Activated CD4-positive, alpha-beta memory T cell treated with anti-CD3 and anti-CD28 coated beads for 36 hours (primary cell): ENCODE results near the gene ST6GALNAC3. TPM values are rescaled to one million over a fixed set of nuclear protein-coding genes. Genes with fewer than 3 reads are reported as not detected.
"Not testable (repeated sequence)": the region's sequence is repeated elsewhere in the genome, so short reads cannot be mapped to it uniquely, and the experiment has no call there.

Experiments
- CTCF ChIA-PET: fragments of 350-600 bp; sonication (Branson Sonifier 250); formaldehyde crosslinking; loops from one replicate; lab custom pipeline; 2021; ENCODE audit warnings: antibody characterized with exemption, inconsistent platforms; lab: Charles Lee
- POLR2A ChIA-PET: fragments of 350-600 bp; sonication (Branson Sonifier 250); formaldehyde crosslinking; loops from one replicate; lab custom pipeline; 2021; ENCODE audit warnings: antibody characterized with exemption; lab: Charles Lee
- DNase-seq: peaks from one replicate; pipeline ENCODE4 v3.0.0-alpha.2; 2020
- H3K27ac Mint-ChIP-seq: one replicate; pipeline ENCODE4 v1.8.0; 2021; ENCODE audit warnings: mixed read lengths
- H3K27me3 Mint-ChIP-seq: one replicate; pipeline ENCODE4 v1.8.0; 2021; ENCODE audit warnings: mixed read lengths
- H3K36me3 Mint-ChIP-seq: one replicate; pipeline ENCODE4 v1.8.0; 2021; ENCODE audit warnings: mixed read lengths
- H3K4me1 Mint-ChIP-seq: one replicate; pipeline ENCODE4 v1.8.0; 2021; ENCODE audit warnings: low read depth, mixed read lengths
- H3K4me3 Mint-ChIP-seq: one replicate; pipeline ENCODE4 v1.8.0; 2021; ENCODE audit warnings: mild to moderate bottlenecking, mixed read lengths
- H3K9me3 Mint-ChIP-seq: one replicate; pipeline ENCODE4 v1.8.0; 2021; ENCODE audit warnings: mixed read lengths
- intact Hi-C: fragments of 100-400 bp; cut with micrococcal nuclease; formaldehyde crosslinking; loops from one replicate; pipeline ENCODE4 v1.15.1; 2023
- total RNA-seq, 2 experiments: library from RNA; stranded (reverse); gene quantifications; one replicate each; pipeline ENCODE4 v1.2.3, GENCODE V29; 2021

Gene ST6GALNAC3
- total RNA-seq, 2 experiments from 2014 or later: 0.26 to 0.41 TPM

DNA sequence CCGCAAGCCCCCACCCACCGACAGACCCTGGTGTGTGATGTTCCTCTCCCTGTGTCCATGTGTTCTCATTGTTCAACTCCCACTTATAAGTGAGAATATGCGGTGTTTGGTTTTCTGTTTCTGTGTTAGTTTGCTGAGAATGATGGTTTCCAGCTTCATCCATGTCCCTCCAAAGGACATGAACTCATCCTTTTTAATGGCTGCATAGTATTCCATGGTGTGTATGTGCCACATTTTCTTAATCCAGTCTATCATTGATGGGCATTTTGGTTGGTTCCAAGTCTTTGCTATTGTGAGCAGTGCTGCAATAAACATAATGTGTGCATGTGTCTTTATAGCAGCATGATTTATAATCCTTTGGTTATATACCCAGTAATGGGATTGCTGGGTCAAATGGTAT is 24.5 kb upstream of the ST6GALNAC3 start:
- intact Hi-C loops, POLR2A ChIA-PET, H3K4me1 Mint-ChIP-seq, H3K36me3 Mint-ChIP-seq, H3K4me3 Mint-ChIP-seq, DNase-seq, CTCF ChIA-PET, H3K9me3 Mint-ChIP-seq, H3K27me3 Mint-ChIP-seq, H3K27ac Mint-ChIP-seq: not testable (repeated sequence)

DNA sequence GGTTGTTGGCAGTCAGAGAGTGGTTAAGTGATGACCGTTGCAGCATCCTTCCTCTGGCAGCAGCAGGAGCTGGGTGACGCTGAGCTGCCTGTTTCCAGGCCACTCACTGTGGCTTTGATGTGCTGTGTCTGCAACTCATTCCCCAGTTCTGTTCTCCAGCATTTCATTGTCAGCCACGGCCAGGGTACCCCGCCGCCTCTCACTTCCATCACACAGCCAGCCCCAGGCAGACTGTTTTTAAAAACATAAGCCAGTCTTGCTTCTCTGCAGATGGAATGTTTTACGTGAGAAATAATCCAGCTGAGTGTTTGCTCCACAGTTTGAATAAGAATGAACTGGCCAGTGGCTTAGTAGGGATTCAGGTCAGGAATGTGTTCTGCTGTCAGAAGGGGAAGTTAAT is 21.5 kb upstream of the ST6GALNAC3 start:
- ChIA-PET POLR2A (no interaction called here), CTCF (no interaction called here)
- Mint-ChIP-seq H3K27ac (no peak overlapping the region), H3K4me1 (no peaks in the 10 kb centered on the region), H3K36me3 (no peaks in the 10 kb centered on the region), H3K27me3 (peaks cover 8% of the 10 kb centered on the region), H3K9me3 (no peaks in the 10 kb centered on the region), H3K4me3 (no peak overlapping the region)
- intact Hi-C loops: no loop called here
- DNase-seq: peak; percentile 9

DNA sequence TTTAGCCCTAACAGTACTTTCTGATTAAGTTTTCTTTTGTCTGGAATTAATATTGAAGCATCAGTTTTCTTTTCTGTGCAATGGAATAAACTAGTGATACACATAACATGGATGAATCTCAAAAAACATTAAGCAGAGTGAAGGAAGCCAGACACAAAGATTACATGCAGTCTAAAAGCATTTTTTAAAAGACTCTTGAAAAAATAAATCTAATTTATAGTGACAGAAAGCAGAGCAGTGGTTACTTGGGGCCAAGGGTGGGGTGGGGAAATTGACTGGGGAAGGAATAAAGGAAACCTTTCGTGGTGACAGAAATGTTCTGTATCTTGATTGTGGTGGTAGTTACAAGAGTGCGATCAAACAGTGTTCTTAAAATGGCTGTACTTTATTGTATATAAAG is 20.2 kb upstream of the ST6GALNAC3 start:
- H3K27ac Mint-ChIP-seq: no peak overlapping the region
- no peak for DNase-seq
- no peaks in the 10 kb centered on the region for H3K36me3 Mint-ChIP-seq
- H3K9me3 Mint-ChIP-seq: no peaks in the 10 kb centered on the region
- peaks cover 9% of the 10 kb centered on the region for H3K27me3 Mint-ChIP-seq
- H3K4me1 Mint-ChIP-seq: no peaks in the 10 kb centered on the region
- H3K4me3 Mint-ChIP-seq: no peak overlapping the region
- CTCF ChIA-PET: no interaction called here
- POLR2A ChIA-PET: no interaction called here
- intact Hi-C loops: no loop called here

DNA sequence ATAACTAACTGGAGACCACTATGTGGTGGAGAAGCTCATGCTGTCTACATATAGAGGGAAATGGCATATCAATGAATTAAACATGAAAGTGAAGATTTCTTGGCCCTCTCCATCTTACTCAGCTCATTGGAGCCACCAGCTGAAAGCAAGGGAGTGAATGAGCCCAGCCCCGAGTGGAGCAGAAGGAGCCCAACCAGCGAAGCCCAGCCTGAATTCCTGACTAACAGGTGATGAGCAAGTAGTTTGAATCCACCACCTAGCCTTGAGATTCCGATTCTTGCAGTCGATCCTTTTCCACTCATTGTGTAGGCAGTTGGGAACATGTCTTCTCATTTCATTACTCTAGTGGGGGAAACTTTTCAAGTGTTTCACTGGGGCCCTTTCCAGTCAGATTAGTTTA is 18.6 kb upstream of the ST6GALNAC3 start:
- intact Hi-C loops: no loop called here
- no peaks in the 10 kb centered on the region for H3K9me3 Mint-ChIP-seq
- peaks cover 8% of the 10 kb centered on the region for H3K27me3 Mint-ChIP-seq
- ChIA-PET POLR2A (no interaction called here), CTCF (no interaction called here)
- H3K27ac Mint-ChIP-seq: no peak overlapping the region
- DNase-seq: no peak
- no peaks in the 10 kb centered on the region for H3K4me1 Mint-ChIP-seq
- H3K36me3 Mint-ChIP-seq: no peaks in the 10 kb centered on the region
- no peak overlapping the region for H3K4me3 Mint-ChIP-seq

DNA sequence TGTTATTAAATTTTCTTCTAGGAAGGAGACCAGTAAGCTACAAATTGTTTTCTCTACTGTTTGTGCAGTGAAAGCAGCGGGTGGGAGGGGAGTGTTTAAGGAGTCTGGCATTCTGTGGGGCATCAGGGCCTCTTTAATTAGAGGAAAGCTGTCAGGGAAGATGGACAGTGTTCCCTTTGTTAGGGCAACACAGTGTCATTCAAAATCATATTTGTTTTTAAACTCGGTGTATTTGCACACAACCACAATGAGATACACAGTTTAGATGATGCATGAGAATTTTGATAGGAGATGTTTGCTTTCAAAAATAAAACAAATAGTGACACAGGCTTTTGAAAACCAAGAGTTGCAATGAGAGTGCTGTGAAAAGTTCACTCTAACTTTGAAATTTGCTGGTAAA is 15.1 kb upstream of the ST6GALNAC3 start:
- H3K4me3 Mint-ChIP-seq: no peak overlapping the region
- ChIA-PET CTCF (no interaction called here), POLR2A (no interaction called here)
- intact Hi-C loops: no loop called here
- H3K27me3 Mint-ChIP-seq: peaks cover 11% of the 10 kb centered on the region
- H3K27ac Mint-ChIP-seq: no peak overlapping the region
- DNase-seq: no peak
- no peaks in the 10 kb centered on the region for H3K36me3 Mint-ChIP-seq
- no peaks in the 10 kb centered on the region for H3K9me3 Mint-ChIP-seq
- no peaks in the 10 kb centered on the region for H3K4me1 Mint-ChIP-seq

DNA sequence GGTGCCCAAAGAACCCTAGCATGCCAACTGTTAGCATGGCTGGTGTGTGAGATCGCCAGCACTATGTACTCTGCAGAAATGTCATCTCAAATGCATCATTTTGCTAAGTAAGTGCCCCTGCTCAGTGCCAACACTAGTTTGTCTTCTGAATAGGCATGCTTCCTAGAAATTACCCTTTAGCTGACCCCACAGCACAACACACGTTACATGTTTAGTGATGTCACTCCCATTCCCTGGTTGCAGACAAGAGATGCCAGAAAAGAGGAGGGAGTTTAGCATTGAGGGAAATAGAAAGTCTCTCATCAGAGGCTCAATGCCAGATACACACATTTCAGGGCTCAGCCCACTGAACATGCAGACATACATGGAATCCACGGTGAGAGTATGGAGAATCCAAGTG is 9.3 kb upstream of the ST6GALNAC3 start:
- Mint-ChIP-seq H3K27ac (no peak overlapping the region), H3K9me3 (no peaks in the 10 kb centered on the region), H3K27me3 (peaks cover 8% of the 10 kb centered on the region), H3K36me3 (no peaks in the 10 kb centered on the region), H3K4me1 (no peaks in the 10 kb centered on the region), H3K4me3 (no peak overlapping the region)
- POLR2A ChIA-PET: no interaction called here
- DNase-seq: no peak
- CTCF ChIA-PET: interaction anchor here (1.0 kb wide), 1 partner anchor 9 kb away, joined by 3 read pairs; the partner anchor contains the start of gene ST6GALNAC3
- intact Hi-C loops: no loop called here

DNA sequence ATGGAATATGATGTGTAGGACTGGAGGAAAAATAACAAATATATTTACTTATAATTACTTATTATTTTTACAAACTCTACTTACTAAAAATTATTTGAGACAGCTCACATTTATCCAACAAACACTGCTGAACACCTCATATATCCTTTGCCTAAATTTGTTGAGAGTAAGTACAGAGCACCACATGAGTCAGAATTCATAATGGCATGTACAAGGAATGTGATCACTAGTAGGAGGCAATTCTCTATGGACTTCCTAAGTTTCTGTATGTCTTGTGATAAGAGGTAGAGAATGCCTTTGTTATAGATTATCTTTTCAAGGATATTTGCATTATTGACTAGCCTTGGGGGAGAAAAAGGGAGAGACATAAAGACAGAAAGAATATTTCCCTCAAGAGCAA is 8.2 kb upstream of the ST6GALNAC3 start:
- intact Hi-C loops: no loop called here
- no peak for DNase-seq
- Mint-ChIP-seq H3K9me3 (no peaks in the 10 kb centered on the region), H3K4me1 (no peaks in the 10 kb centered on the region), H3K27ac (no peak overlapping the region), H3K4me3 (no peak overlapping the region), H3K36me3 (no peaks in the 10 kb centered on the region), H3K27me3 (peaks cover 8% of the 10 kb centered on the region)
- ChIA-PET POLR2A (no interaction called here), CTCF (no interaction called here)

DNA sequence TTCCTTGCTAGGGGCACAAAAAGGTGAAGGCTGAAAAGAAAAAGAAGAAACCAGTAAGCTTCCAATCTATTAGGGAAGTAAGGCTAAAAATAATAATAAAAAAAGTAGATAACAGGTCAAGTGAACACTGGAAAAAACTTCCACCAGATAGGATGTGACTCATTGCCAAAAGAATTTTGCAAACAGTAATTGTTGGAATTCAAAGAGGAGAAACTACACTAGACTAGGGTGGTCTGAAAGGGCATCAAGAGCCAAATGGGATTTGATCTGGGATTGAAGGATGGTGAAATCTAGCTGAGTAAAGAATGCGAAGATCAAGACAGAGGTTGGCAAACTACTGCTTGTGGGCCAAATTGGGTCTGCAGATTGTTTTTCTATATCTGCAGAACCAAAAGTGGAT is 6.0 kb upstream of the ST6GALNAC3 start:
- POLR2A ChIA-PET: no interaction called here

DNA sequence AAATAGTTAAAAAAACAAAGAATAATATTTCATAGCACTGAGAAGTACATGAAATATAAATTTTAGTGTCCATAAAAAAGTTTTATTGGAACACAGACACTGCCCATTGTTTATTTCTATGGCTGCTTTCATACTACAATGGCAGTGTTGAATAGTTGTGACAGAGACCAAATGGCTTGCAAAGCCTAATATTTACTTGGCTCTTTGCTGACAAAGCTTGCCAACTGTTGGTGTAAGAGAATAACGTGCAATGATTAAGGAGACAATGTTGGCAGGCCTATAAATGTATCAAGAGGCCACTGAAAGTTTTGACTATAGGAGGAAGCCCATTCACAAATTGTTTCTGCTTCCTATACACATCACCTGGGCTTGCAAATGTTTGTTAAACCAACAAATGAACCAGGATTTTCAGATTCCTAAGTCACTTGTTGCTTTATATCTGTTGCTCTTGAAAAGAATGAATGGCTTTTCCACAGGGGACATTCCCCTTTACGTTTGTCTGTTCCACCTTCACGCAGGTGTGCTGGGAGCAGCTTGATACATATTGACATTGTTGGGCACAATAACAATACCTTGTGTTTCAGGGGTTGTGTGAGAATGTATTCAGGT is 5.5 kb upstream of the ST6GALNAC3 start:
- ChIA-PET CTCF (no interaction called here), POLR2A (no interaction called here)
- DNase-seq: no peak
- intact Hi-C loops: no loop called here
- Mint-ChIP-seq H3K9me3 (no peaks in the 10 kb centered on the region), H3K36me3 (no peaks in the 10 kb centered on the region), H3K27me3 (peaks cover 5% of the 10 kb centered on the region), H3K27ac (no peak overlapping the region), H3K4me1 (peaks cover 2% of the 10 kb centered on the region), H3K4me3 (no peak overlapping the region)

More for the DNA sequence above, 6.0 kb upstream of the ST6GALNAC3 start:
- Mint-ChIP-seq H3K27ac (no peak overlapping the region), H3K36me3 (no peaks in the 10 kb centered on the region), H3K4me3 (no peak overlapping the region), H3K9me3 (no peaks in the 10 kb centered on the region), H3K27me3 (peaks cover 6% of the 10 kb centered on the region), H3K4me1 (peaks cover under 1% of the 10 kb centered on the region)
- no peak for DNase-seq
- CTCF ChIA-PET: no interaction called here
- intact Hi-C loops: no loop called here

DNA sequence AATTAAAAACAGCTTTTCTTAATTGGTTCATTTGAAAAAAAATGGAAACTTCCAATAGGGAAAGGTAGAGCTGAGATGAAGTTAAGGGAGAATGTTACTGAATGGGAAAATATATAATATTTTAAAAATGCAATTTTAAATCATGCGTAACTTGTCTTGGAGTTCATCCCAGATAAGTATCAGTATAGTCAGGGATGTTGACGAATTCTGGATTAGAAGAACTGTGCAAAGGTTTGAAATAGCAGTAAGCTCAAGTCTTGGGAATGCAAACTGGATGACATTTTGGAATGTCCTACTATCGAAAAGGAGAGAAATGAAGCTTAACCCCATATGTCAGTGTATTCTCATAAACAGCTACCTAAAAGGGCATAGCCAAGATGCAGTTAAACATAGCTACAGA is 4.0 kb upstream of the ST6GALNAC3 start:
- no peak for DNase-seq
- CTCF ChIA-PET: no interaction called here
- intact Hi-C loops: loop anchor here (5.0 to 10.0 kb wide), 2 partner anchors 283 to 1614 kb away; partner anchors contain the start of genes RABGGTB and ZZZ3
- Mint-ChIP-seq H3K9me3 (no peaks in the 10 kb centered on the region), H3K4me1 (peaks cover 13% of the 10 kb centered on the region), H3K27me3 (peaks cover 1% of the 10 kb centered on the region), H3K27ac (no peak overlapping the region), H3K4me3 (no peak overlapping the region), H3K36me3 (no peaks in the 10 kb centered on the region)
- POLR2A ChIA-PET: no interaction called here

DNA sequence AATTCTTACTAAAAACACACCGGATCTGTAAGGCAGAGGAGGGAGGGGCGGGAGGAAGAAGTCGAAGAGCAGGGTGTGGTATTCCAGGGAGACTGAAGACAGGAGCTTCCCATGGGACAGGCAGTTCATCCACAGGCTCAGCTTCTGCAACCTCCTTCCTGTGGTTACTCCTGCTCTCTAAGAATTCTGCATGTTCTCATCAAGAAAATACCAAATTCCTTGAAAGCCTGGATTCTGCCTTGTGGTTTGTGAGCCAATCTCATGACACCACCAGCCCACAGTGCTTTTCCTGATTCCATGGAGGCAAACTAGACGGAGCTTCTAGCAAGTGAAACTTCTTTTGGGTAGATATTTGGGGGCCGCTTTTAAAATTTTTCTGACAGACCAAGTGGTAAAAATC is 1.1 kb upstream of the ST6GALNAC3 start:
- Mint-ChIP-seq H3K9me3 (no peaks in the 10 kb centered on the region), H3K27ac (no peak overlapping the region), H3K27me3 (no peaks in the 10 kb centered on the region), H3K4me3 (no peak overlapping the region), H3K36me3 (no peaks in the 10 kb centered on the region), H3K4me1 (peaks cover 13% of the 10 kb centered on the region)
- ChIA-PET CTCF (interaction anchor here (1.5 kb wide), 1 partner anchor 8 kb away, joined by 3 read pairs; no protein-coding TSS in a partner anchor), POLR2A (no interaction called here)
- no peak for DNase-seq
- intact Hi-C loops: loop anchor here (5.0 to 10.0 kb wide), 2 partner anchors 286 to 1611 kb away; partner anchors contain the start of genes RABGGTB and ZZZ3

DNA sequence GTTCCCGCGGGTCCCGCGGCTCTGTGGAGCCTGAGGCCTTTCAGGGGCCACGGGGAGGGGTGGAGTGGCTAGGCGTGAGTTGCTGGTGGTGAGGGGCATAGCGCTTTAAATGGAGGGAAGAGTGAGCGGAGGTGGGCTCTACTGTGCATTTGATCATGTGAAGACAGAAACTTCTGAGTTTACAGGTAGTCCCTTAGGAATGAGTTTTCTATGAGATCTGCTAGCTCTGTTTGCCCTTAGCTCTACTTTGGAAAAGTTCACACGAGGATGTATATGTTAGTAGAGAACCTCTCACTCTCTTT is 593 bp downstream of the ST6GALNAC3 start:
- Mint-ChIP-seq H3K27me3 (no peaks in the 10 kb centered on the region), H3K4me1 (peaks cover 13% of the 10 kb centered on the region), H3K4me3 (peak overlapping the region; percentile 71), H3K9me3 (no peaks in the 10 kb centered on the region), H3K36me3 (no peaks in the 10 kb centered on the region), H3K27ac (no peak overlapping the region)
- ChIA-PET POLR2A (no interaction called here), CTCF (no interaction called here)
- DNase-seq: peak; percentile 9
- intact Hi-C loops: loop anchor here (10.0 kb wide), 1 partner anchor 1610 kb away; the partner anchor contains the start of gene ZZZ3

DNA sequence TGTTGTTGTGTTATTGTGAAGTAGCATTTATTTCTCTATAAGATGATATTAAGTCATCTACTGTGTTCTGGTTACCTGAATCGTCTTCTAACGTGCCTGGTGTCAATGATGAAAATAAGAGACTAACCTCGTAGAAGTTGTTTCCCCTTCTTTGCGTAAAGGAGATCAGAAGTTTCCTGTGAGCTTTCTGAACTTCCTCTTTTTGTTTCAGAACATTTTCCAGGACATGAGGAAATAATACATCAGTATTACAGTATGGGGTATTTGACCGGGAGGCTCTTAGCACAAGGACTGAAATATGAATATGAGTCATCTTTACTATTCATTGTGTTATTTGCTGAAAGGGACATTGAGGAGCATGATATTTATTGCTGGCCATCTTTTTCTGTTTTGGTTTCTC is 1.3 kb downstream of the ST6GALNAC3 start:
- Mint-ChIP-seq H3K4me1 (peaks cover 13% of the 10 kb centered on the region), H3K27me3 (no peaks in the 10 kb centered on the region), H3K36me3 (no peaks in the 10 kb centered on the region), H3K27ac (no peak overlapping the region), H3K9me3 (no peaks in the 10 kb centered on the region), H3K4me3 (no peak overlapping the region)
- ChIA-PET POLR2A (no interaction called here), CTCF (no interaction called here)
- intact Hi-C loops: loop anchor here (10.0 kb wide), 1 partner anchor 1609 kb away; the partner anchor contains the start of gene ZZZ3
- no peak for DNase-seq
